HCT116 (cell line): ENCODE results near the gene ZNF646.
A peak's percentile ranks its signal among the peaks of the same experiment; 100 is the strongest.

Experiments
- POLR2A ChIP-seq: IDR thresholded peaks from 2 replicates; pipeline ENCODE4 v1.7.0; 2011; ENCODE audit warnings: borderline replicate concordance; ENCODE audit not compliant: insufficient read depth, insufficient read length; ENCODE audit errors: extremely low read depth
- POLR2AphosphoS5 ChIP-seq: IDR thresholded peaks from 2 replicates; pipeline ENCODE4 v1.6.1; 2011; ENCODE audit warnings: mild to moderate bottlenecking, low read depth, low read length, moderate library complexity
- YY1 ChIP-seq: IDR thresholded peaks from 2 replicates; pipeline ENCODE4 v1.6.1; 2011; ENCODE audit warnings: low read length, low read depth, moderate library complexity, mild to moderate bottlenecking; ENCODE audit not compliant: insufficient replicate concordance; ENCODE audit errors: extremely low read depth
- TF ChIP-seq, protein P1 (sequence below), 3 experiments: fragments of 200-600 bp in 1 of 3; sonication (generic) in 1 of 3; IDR thresholded peaks in 2 of 3; conservative IDR thresholded peaks in 1 of 3; 2 replicates each; pipeline ENCODE4 v1.5.1; 2012 to 2017; ENCODE audit warnings: low read depth in 2 of 3, low read length in 2 of 3, antibody characterized with exemption in 1 of 3, borderline replicate concordance in 1 of 3, control low read depth in 1 of 3, mild to moderate bottlenecking in 1 of 3, mixed read lengths in 1 of 3, mixed run types in 1 of 3, moderate library complexity in 1 of 3; ENCODE audit not compliant: insufficient read depth in 1 of 3

DNA sequence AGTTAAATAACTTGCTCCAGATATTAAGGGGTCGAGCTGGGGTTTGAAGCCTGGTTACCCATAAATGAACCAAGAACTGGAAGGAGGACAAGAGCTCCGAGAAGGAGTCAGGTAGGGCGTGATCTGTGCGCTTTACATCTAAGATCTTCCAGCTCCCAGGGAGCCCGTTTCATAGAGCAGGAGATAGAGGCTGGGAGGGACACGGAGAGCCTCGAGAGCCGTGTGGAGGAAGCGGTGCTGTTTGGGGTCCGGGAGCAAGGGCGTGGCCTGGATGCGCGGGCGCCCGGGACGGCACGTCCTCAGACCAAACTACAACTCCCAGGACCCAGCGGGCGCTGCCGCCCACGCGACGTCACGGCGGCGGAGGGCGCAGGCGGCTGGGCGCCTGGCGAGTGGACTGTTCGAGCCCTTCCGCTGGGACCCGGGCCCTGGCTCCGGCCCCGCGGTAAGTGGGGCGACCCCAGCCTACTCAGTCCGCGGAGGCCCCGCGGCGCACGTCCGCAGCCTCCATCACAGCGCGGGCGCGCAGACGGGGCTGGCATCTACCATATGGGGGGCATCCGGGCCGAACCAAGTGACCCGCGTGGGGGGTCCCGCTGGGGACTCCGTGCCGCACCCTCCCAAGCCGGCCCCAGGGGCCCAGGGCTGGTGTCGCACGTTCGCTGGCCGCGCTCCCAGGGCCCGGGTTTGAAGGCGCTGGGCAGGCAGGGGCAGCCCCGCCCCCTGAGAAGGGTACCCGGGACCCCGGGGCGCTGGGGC lies 34.0 kb downstream of the ZNF646 start, which contains the start of gene BCKDK:
- TF ChIP-seq YY1 (peak; percentile 78), POLR2A (peak; percentile 44), POLR2AphosphoS5 (peak; percentile 85)
- TF ChIP-seq, protein P1, sequence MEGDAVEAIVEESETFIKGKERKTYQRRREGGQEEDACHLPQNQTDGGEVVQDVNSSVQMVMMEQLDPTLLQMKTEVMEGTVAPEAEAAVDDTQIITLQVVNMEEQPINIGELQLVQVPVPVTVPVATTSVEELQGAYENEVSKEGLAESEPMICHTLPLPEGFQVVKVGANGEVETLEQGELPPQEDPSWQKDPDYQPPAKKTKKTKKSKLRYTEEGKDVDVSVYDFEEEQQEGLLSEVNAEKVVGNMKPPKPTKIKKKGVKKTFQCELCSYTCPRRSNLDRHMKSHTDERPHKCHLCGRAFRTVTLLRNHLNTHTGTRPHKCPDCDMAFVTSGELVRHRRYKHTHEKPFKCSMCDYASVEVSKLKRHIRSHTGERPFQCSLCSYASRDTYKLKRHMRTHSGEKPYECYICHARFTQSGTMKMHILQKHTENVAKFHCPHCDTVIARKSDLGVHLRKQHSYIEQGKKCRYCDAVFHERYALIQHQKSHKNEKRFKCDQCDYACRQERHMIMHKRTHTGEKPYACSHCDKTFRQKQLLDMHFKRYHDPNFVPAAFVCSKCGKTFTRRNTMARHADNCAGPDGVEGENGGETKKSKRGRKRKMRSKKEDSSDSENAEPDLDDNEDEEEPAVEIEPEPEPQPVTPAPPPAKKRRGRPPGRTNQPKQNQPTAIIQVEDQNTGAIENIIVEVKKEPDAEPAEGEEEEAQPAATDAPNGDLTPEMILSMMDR (IDR thresholded peaks at IDR 0.05 in 2 of 3, conservative IDR thresholded peaks at IDR 0.05 in 1 of 3; ENCODE audit: borderline replicate concordance in 1 of 3, insufficient read depth in 1 of 3, low read depth in 2 of 3, low read length in 2 of 3) = no peak
